Stimulated activated CD8-positive, alpha-beta memory T cell treated with anti-CD3 and anti-CD28 coated beads, Interleukin-2, amount 100 ng/mL, for 1 hour (primary cell): ENCODE data around the gene TECRL.

ENCODE experiments used
- DNase-seq, 2 donors: peaks; one replicate each; pipeline ENCODE4 v3.0.0-alpha.2; 2020; ENCODE audit warnings: low read depth in 2 of 2

Gene TECRL

DNA sequence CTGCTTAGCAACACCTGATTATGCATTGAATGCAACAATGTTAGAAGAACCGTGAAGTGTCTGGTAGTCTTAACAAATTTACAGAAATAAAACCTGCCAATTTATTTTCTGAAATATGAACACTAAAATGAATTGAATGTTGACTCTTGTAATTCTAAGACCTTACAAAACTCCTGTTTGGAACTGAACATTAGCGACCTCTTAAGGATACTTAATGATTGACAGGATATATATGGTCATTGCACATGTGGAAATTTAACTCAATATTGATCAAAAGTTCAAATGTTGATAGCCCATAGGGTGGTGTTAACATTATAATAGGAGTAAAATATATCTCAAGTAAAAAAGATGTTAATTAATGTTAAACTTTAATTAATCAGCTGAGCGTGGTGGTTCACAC is 79.1 kb downstream of the TECRL start:
- DNase-seq: no peak

DNA sequence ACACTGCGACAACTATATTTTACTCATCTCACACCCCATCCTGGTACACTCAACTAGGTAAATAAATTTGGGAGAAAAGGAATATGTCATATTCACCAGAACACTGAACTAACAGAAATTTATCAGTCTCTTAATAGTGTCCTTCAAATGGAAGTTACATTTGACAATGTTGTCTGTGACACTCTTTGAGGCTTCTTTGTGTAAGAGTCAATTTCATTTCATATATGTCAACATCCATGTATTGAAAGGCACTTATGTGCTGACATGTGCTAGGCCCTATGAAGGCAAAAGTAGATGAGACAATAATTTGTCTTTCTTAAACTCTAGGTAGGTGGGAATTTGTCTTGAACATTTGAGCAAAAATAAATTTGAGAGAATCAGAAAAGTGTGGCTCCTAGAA is 82.0 kb downstream of the TECRL start:
- DNase-seq: no peak

DNA sequence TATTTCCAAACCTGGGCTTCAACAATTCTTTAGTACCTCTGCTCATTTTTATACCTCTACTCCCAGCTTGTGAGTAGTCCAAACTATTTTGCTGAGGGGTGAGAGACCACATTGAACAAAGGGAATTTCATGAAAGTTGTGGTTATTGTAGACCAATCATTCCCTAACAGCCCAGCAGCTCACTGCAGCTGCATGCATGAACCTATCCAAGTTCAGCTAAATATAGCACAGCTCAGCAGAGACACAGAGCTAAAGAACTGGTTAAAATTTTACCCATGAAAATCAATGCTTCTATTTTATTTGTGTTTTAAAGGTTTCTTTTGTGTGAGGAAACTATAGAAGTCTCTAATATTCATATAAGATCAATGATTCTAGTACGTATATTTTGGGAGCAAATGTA is 82.7 kb downstream of the TECRL start:
- no peak for DNase-seq

DNA sequence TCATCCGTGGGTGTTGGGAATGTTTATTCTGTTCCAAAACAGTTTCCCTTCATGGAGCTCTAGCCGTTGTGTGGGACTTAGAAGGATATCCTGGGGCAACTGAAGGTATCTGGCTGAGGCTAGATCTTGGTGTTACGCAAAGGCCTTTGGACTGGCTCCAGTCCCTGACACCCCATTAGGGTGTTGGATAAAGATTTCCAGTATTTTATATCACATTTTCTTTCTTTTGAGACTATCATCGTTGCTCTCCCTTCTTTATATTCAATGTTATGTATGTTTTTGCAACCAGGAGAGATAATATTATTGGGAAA is 103.0 kb downstream of the TECRL start:
- no peak for DNase-seq

DNA sequence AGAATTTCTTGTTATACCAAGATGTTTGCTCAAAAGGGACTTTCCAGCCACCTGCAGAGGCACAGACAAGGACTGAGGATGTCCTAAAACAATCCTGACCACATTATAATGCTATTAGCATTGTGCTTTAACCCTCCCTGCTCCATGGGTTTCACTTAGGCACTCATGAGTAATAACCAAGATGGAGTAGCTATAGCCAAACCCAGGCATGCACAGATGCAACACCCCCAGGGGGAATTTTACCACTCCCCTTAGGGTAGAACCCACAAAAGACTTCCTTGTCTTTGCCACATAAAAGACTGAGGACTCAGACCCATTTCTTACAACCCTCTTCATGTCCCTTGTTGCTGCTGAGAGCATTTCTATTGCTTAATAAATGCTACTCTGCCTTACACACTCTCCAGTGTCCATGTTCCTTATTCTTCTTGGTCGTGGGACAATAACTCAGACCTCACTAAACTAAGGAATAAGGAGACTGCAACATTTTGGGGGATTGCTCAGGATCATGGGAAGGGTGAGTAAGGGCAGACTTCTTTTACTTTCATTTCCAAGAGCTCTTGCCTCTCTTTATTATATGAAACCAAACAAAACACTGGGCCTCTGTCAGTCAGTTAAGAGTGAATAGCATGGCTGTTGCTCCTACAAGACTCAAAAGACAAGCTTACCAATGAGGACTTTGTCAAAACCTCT is 103.5 kb downstream of the TECRL start:
- DNase-seq: no peak

DNA sequence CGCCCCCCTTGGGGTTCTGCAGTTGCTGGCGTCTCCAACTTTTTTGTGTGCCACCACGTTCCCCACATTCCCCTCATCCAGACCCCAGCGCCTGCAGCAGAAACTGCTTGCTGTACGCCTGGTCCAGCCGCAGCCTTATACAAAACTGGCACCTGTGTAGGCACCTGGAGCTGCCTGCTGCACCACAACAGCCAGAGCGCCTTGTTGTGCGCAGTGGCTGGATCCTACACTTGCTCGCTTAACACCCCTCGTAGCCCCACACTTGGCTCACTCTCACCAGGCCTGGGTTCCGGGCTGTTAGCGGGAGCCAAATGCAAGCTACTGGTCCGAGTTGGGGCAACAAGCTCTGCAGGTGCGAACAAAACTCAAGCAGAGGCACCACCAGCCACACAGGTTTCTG is 136.8 kb downstream of the TECRL start:
- no peak for DNase-seq

DNA sequence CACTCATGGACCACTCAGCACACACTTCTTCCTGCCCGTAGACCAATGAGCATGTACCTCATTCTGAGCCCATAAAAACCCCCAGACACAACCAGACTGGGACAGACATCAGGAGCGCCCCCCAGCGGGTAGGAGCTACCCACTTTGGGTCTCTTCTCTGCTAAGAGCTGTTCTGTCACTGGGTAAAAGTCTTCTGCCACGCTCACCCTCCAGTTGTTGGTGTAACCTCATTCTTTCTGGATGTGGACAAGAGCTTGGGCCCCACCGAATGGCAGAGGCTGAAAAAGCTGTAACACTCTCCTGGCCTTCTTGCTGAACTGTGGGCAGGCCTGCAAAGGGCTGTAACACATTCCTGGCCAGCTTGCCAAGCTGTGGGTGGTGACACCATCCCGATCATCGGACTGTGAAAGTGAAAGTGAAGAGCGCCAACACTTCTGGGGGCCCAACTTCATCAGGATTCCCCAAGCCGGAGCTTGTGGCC is 137.6 kb downstream of the TECRL start:
- no peak for DNase-seq

DNA sequence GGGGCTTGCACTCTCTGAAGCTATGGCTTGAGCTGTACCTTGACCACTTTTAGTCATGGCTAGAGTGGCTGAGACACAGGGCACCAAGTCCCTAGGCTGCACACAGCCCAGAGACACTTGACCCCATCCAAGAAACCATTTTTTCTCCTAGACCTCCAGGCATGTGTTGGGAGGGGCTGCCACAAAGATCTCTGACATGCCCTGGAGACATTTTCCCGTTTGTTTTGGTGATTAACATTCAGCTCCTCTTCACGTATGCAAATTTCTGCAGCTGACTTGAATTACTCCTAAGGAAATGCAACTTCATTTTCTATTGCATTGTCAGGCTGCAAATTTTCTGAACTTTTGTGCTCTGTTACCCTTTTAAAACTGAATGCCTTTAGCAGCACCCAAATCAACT is 142.6 kb downstream of the TECRL start:
- DNase-seq: no peak

DNA sequence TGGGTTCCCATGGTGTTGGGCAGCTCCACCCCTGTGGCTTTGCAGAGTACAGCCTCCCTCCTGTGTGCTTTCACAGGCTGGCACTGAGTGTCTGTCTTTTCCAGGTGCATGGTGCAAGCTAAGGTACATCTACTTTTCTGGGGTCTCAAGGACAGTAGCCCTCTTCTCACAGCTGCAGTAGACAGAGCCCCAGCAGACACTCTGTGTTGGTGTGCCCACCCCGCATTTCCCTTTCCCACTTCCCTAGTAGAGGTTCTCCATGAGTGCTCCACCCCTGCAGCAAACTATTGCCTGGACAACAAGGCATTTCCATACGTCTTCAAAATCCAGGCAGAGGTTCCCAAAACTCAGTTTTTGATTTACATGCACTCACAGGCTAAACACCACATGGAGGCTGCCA is 143.0 kb downstream of the TECRL start:
- DNase-seq: no peak

DNA sequence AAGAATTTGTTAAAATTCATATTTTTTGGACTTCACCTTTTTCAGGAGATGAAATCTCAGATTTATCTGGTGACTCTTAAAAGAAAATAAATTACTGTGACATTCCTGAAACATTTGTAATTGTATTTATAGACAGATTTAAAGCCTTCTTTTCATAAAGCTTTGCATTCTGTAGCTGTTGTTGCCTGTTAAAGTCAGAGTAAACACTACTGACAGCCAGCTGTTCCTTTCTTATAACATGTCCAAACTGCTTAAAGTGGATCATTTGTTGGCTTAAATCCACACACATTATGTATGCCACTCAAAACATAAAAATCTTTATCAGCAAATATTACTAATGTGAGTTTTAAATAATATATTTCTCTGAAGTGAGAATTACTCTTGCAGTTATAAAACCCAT is 157.5 kb downstream of the TECRL start:
- no peak for DNase-seq

DNA sequence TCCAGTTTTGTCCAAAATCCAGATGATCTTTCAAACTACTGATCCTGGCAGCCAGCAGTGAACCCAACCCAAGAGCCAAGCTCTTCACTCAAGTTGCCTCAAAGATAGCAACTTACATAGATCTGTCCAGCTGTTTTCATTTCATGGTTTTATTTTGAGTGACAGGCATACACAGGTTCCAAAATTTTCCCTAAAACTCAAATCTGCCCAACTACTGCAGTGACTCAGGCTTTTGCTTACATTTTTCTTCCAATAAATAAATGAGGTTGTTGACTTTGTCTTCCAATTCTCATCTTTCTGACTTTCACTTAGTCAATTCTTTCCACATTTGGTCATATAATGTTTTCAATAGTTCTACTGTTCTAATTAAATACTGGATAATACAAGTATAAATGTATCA is 158.8 kb downstream of the TECRL start:
- no peak for DNase-seq

DNA sequence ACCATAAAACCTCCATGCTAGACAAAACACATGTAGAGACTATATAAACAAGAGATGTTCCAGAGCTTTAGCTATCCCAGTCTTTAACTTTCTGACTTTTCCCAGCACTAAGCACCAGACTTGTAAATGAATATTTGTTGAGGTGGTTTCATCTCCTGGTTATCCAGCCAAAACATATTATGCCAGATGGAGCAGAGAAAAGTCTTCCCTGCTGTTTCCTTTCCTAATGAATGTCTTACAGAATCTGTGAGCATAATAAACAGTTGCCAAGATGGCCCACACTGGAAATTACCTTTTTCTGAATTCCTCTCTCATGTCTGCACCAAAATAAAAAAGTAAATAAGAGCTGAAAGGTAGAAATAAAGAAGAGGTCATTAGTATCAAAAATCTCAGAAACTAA is 159.2 kb downstream of the TECRL start:
- no peak for DNase-seq

DNA sequence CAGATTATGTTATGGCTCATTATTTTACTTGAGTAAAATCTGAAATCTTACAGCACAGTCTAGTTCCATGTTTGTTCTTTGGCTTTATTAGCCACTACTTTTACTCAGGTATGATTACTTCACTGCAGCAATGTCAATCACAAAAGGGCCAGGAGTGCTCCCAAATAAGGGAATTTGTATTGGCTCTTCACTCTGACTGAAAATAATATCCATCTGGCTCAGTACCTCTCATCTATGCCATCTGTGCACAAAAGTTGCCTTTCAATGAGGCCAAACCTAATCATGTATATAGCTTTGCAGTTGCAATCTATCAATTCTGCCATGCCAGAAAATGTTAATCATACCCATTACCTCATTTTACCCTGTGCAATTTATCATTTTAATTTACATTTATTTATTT is 161.1 kb downstream of the TECRL start:
- DNase-seq: no peak

DNA sequence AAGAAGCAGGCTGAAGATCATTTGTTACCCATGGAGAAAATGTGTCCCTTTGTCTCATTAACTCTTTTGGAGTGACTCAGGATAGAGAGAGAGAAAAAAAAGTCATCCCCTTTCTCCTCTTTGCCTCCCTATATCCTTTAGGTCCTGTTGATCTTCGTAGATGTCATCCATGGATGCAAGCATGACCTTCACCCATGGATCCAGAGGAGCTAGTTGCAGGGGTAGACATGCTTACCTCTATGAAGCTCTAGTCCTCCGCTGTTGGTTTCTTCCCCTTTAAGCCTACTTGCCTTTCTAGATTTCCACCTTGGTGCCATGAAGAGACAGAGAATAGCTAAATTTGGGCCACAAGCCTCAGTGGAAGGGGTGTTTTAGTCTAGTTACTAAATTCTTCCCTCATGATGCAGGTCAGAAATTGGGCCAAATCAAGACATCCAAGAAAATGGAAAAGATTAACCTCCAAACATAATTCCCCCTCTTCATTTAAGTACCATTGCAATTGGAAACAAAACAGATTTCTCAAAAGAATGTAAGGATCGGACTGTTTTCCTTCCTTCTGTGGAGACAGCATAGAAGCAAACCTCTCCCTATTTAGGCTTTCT is 178.4 kb downstream of the TECRL start:
- DNase-seq: no peak
